Right renal cortex interstitium (tissue), 3 donors: ENCODE measurements around the gene ZNF644. TPM values are rescaled to one million over a fixed set of nuclear protein-coding genes. Genes with fewer than 3 reads are reported as not detected.
"Not testable (repeated sequence)": the region's sequence is repeated elsewhere in the genome, so short reads cannot be mapped to it uniquely, and the experiment has no call there.

Source experiments
- DNase-seq, 3 donors: peaks; one replicate each; pipeline ENCODE4 v3.0.0-alpha.2; 2013; ENCODE audit warnings: low read depth in 3 of 3, low spot score in 2 of 3
- polyA plus RNA-seq, 3 donors: library from polyadenylated mRNA; unstranded; fragments of 120-200 nt; gene quantifications; one replicate each; pipeline ENCODE4 v1.2.1, GENCODE V29; 2013; ENCODE audit not compliant: insufficient read length in 3 of 3

ZNF644 gene
- polyA plus RNA-seq, 3 donors, result 65.6 to 76.7 (median 75.9) TPM

- no peak for DNase-seq
Measured at GRCh38 chr1:90940746-90941145, 81.1 kb downstream of the ZNF644 start.

GRCh38 chr1:90936731-90937130 is 85.1 kb downstream of the ZNF644 start:
- no peak for DNase-seq

GRCh38 chr1:90936061-90936460 is 85.8 kb downstream of the ZNF644 start:
- no peak for DNase-seq

GRCh38 chr1:90928231-90928630 is 93.6 kb downstream of the ZNF644 start:
- DNase-seq, result not testable (repeated sequence)

- DNase-seq, result not testable (repeated sequence)
Measured at GRCh38 chr1:90927674-90928073, 94.2 kb downstream of the ZNF644 start.

- no peak for DNase-seq
Measured at GRCh38 chr1:90926971-90927370, 94.9 kb downstream of the ZNF644 start.

GRCh38 chr1:90925928-90926869 is 95.6 kb downstream of the ZNF644 start:
- no peak for DNase-seq

GRCh38 chr1:90924982-90925381 is 96.9 kb downstream of the ZNF644 start:
- no peak for DNase-seq

GRCh38 chr1:90922996-90923395 is 98.8 kb downstream of the ZNF644 start:
- DNase-seq, result no peak

GRCh38 chr1:90922202-90922601 is 99.6 kb downstream of the ZNF644 start:
- DNase-seq, result no peak

GRCh38 chr1:90919900-90920299 is 101.9 kb downstream of the ZNF644 start:
- DNase-seq, result no peak

GRCh38 chr1:90919190-90919719 is 102.6 kb downstream of the ZNF644 start:
- no peak for DNase-seq

GRCh38 chr1:90911353-90911752 is 110.5 kb downstream of the ZNF644 start:
- no peak for DNase-seq

- no peak for DNase-seq
Measured at GRCh38 chr1:90902672-90903071, 119.2 kb downstream of the ZNF644 start.

- DNase-seq, result no peak
Measured at GRCh38 chr1:90899263-90899662, 122.6 kb downstream of the ZNF644 start.

GRCh38 chr1:90893679-90894078 is 128.2 kb downstream of the ZNF644 start:
- DNase-seq, result not testable (repeated sequence)

GRCh38 chr1:90892884-90893283 is 129.0 kb downstream of the ZNF644 start:
- DNase-seq, result not testable (repeated sequence)

- DNase-seq, result not testable (repeated sequence)
Measured at GRCh38 chr1:90892196-90892595, 129.6 kb downstream of the ZNF644 start.

- DNase-seq, result not testable (repeated sequence)
Measured at GRCh38 chr1:90891756-90892155, 130.1 kb downstream of the ZNF644 start.

- DNase-seq, result no peak
Measured at GRCh38 chr1:90882221-90882620, 139.6 kb downstream of the ZNF644 start.

GRCh38 chr1:90881034-90881433 is 140.8 kb downstream of the ZNF644 start:
- no peak for DNase-seq

GRCh38 chr1:90879281-90879680 is 142.6 kb downstream of the ZNF644 start:
- no peak for DNase-seq
